Tracheal epithelial cell (primary cell): ENCODE results near the gene ANKDD1B. TPM values are rescaled to one million over a fixed set of nuclear protein-coding genes. Genes with fewer than 3 reads are reported as not detected.

Experiments used
- total RNA-seq: library from RNA; depleted of rRNA; stranded (reverse); fragments of >200 nt; gene quantifications from 2 replicates; pipeline ENCODE4 v1.2.1, GENCODE V29; 2014

Gene ANKDD1B
- 0.72 and 1.5 TPM in 2 replicates for total RNA-seq

DNA sequence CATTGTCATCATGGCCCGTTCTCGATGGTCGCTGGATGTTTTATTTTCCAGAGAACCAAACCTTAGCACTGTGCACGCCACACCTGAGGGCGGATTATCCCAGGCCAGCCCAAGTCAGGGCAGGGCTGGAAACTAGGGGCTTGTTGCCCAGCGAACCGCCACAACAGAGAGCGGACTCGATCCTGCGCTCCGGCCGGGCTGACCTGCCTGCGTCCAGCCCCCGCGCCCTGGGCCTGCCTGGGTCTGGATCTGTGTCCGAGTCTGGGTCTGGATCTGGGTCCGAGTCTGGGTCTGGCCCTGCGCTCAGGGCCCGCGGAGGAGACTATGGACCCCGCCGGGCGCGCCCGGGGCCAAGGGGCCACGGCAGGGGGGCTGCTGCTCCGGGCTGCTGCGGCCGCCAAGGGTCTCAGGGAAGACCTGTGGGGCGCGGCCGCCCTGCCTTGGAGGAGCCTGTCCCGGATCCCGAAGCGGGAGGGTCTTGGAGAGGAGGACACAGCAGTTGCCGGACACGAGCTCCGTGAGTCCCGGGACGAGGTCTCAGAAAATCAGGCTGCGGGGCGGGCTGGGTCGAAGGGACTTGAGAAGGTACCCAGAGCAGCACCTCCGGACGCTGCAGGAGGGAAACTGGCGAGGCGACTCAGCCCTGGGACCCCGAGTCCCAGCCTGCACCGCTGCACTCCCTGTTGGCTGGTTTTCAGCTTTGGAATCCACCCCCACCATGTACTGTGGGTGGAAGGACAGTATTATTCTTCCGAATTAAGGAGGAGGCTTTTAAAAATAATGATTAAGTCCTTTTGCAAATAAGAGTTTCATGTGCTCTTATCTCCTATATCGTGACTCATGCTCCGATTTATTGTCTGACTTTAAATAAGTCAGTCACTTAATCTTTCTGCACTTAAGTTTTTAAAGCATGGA is at the start of gene ANKDD1B:
Gene ANKDD1B (plus strand): TSS at position 143 of the 915 bp plus-strand sequence. CDS start 182 bp downstream, at position 325.

DNA sequence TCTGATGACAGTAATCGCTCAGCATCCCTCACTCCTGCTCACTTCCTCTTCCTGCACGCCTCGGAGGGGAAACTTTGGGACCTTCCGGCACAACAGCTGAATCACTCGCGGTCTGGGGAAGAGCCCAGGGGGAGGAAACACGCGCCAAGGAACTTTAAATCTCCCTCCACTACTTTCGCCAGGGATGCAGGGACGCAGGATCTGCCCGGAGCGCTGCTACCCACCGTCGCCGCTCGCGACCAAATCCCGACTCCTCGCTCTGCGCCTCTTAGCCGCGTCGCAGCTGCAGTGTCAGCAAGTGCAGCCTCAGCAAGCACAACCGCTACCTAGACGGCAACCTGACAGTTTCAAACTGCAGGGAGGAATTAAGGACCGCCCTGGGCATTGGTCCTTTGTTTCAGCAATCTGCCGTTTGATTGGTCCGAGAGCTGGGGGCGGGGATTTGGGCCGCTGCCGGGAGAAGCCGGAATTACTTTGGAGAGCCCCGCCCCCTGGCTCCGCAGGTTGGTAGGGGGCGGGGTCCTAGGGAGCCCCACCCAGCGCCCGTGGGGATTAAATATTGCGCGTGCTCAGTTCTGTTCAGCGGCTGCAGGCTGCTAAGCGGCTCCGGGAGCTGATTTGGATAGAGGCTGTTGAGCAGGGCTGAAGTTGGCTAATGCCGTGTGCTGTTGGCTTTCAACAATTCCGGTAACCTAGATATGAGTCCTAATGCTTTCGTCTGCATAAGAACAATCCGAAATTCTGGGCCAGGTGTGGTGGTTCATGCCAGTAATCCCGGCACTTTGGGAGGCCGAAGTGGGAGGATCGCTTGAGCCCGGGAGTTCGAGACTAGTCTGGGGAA is 106.0 kb downstream of the ANKDD1B start, which contains the start of gene POC5:
Gene POC5 (minus strand): TSS at position 356 of the 841 bp plus-strand sequence. CDS start 4,500 bp downstream, outside the sequence.

Other genes starting within 250 kb of the ANKDD1B start
- 20.2 and 22.0 TPM in 2 replicates for gene CERT1, start 99.8 kb upstream of the ANKDD1B start, total RNA-seq
- gene POLK, start 99.6 kb upstream of the ANKDD1B start, total RNA-seq: 21.0 and 28.3 TPM in 2 replicates
- gene POC5, start 106.0 kb downstream of the ANKDD1B start, total RNA-seq: 9.6 and 17.5 TPM in 2 replicates